ENCODE measurements around the gene TBCA.
"Not testable (repeated sequence)": the region's sequence is repeated elsewhere in the genome, so short reads cannot be mapped to it uniquely, and the experiment has no call there.

TBCA gene

GRCh38 chr5:77767301-77767700 is 8.8 kb downstream of the TBCA start:
- Histone ChIP-seq H2AFZ (ENCODE audit: low read depth, low read length) (no peak overlapping the region), H3K9me3 (ENCODE audit: low read length) (peaks cover 17% of the 10 kb centered on the region), H3K4me3 (ENCODE audit: low read length) (no peak overlapping the region), H3K36me3 (ENCODE audit: insufficient read depth, low read length) (peaks cover 40% of the 10 kb centered on the region), H3K27me3 (ENCODE audit: insufficient read depth, low read length) (no peaks in the 10 kb centered on the region), H3K4me1 (ENCODE audit: insufficient read depth, low read length) (no peaks in the 10 kb centered on the region)

GRCh38 chr5:77761606-77762005 is 14.5 kb downstream of the TBCA start:
- peaks cover 21% of the 10 kb centered on the region for H3K36me3 ChIP-seq (ENCODE audit: insufficient read depth, low read length)
- no peaks in the 10 kb centered on the region for H3K27me3 ChIP-seq (ENCODE audit: insufficient read depth, low read length)
- H3K4me3 ChIP-seq (ENCODE audit: low read length): no peak overlapping the region
- H3K4me1 ChIP-seq (ENCODE audit: insufficient read depth, low read length): no peaks in the 10 kb centered on the region
- H2AFZ ChIP-seq (ENCODE audit: low read depth, low read length): no peak overlapping the region
- peaks cover 25% of the 10 kb centered on the region for H3K9me3 ChIP-seq (ENCODE audit: low read length)

GRCh38 chr5:77758141-77758938 is 17.8 kb downstream of the TBCA start:
- no peaks in the 10 kb centered on the region for H3K27me3 ChIP-seq (ENCODE audit: insufficient read depth, low read length)
- peaks cover 22% of the 10 kb centered on the region for H3K9me3 ChIP-seq (ENCODE audit: low read length)
- no peak overlapping the region for H2AFZ ChIP-seq (ENCODE audit: low read depth, low read length)
- peaks cover 15% of the 10 kb centered on the region for H3K36me3 ChIP-seq (ENCODE audit: insufficient read depth, low read length)
- H3K4me1 ChIP-seq (ENCODE audit: insufficient read depth, low read length): no peaks in the 10 kb centered on the region
- no peak overlapping the region for H3K4me3 ChIP-seq (ENCODE audit: low read length)

- no peaks in the 10 kb centered on the region for H3K36me3 ChIP-seq (ENCODE audit: insufficient read depth, low read length)
- no peak overlapping the region for H3K4me3 ChIP-seq (ENCODE audit: low read length)
Measured at GRCh38 chr5:77751328-77752023, 24.7 kb downstream of the TBCA start.

GRCh38 chr5:77750928-77751327 is 25.2 kb downstream of the TBCA start:
- H3K4me3 ChIP-seq (ENCODE audit: low read length); H3K9me3 ChIP-seq (ENCODE audit: low read length); H3K36me3 ChIP-seq (ENCODE audit: insufficient read depth, low read length); H2AFZ ChIP-seq (ENCODE audit: low read depth, low read length); H3K4me1 ChIP-seq (ENCODE audit: insufficient read depth, low read length); H3K27me3 ChIP-seq (ENCODE audit: insufficient read depth, low read length): not testable (repeated sequence)

More at GRCh38 chr5:77751328-77752023, 24.7 kb downstream of the TBCA start:
- Histone ChIP-seq H3K9me3 (ENCODE audit: low read length) (peaks cover 3% of the 10 kb centered on the region), H3K4me1 (ENCODE audit: insufficient read depth, low read length) (no peaks in the 10 kb centered on the region), H2AFZ (ENCODE audit: low read depth, low read length) (no peak overlapping the region), H3K27me3 (ENCODE audit: insufficient read depth, low read length) (no peaks in the 10 kb centered on the region)

GRCh38 chr5:77748160-77748559 is 28.0 kb downstream of the TBCA start:
- Histone ChIP-seq H3K27me3 (ENCODE audit: insufficient read depth, low read length) (no peaks in the 10 kb centered on the region), H2AFZ (ENCODE audit: low read depth, low read length) (no peak overlapping the region), H3K4me3 (ENCODE audit: low read length) (no peak overlapping the region), H3K9me3 (ENCODE audit: low read length) (no peaks in the 10 kb centered on the region), H3K36me3 (ENCODE audit: insufficient read depth, low read length) (no peaks in the 10 kb centered on the region), H3K4me1 (ENCODE audit: insufficient read depth, low read length) (no peaks in the 10 kb centered on the region)

GRCh38 chr5:77744116-77744515 is 32.0 kb downstream of the TBCA start:
- Histone ChIP-seq H3K36me3 (ENCODE audit: insufficient read depth, low read length) (no peaks in the 10 kb centered on the region), H3K27me3 (ENCODE audit: insufficient read depth, low read length) (no peaks in the 10 kb centered on the region), H3K9me3 (ENCODE audit: low read length) (no peaks in the 10 kb centered on the region), H2AFZ (ENCODE audit: low read depth, low read length) (no peak overlapping the region), H3K4me1 (ENCODE audit: insufficient read depth, low read length) (no peaks in the 10 kb centered on the region), H3K4me3 (ENCODE audit: low read length) (no peak overlapping the region)

GRCh38 chr5:77743181-77743580 is 33.0 kb downstream of the TBCA start:
- Histone ChIP-seq H2AFZ (ENCODE audit: low read depth, low read length) (no peak overlapping the region), H3K4me1 (ENCODE audit: insufficient read depth, low read length) (no peaks in the 10 kb centered on the region), H3K36me3 (ENCODE audit: insufficient read depth, low read length) (no peaks in the 10 kb centered on the region), H3K4me3 (ENCODE audit: low read length) (no peak overlapping the region), H3K27me3 (ENCODE audit: insufficient read depth, low read length) (no peaks in the 10 kb centered on the region), H3K9me3 (ENCODE audit: low read length) (no peaks in the 10 kb centered on the region)

- no peak overlapping the region for H3K4me3 ChIP-seq (ENCODE audit: low read length)
- H3K9me3 ChIP-seq (ENCODE audit: low read length): no peaks in the 10 kb centered on the region
- H2AFZ ChIP-seq (ENCODE audit: low read depth, low read length): no peak overlapping the region
- no peaks in the 10 kb centered on the region for H3K4me1 ChIP-seq (ENCODE audit: insufficient read depth, low read length)
- no peaks in the 10 kb centered on the region for H3K27me3 ChIP-seq (ENCODE audit: insufficient read depth, low read length)
- no peaks in the 10 kb centered on the region for H3K36me3 ChIP-seq (ENCODE audit: insufficient read depth, low read length)
Measured at GRCh38 chr5:77741608-77742007, 34.5 kb downstream of the TBCA start.

- Histone ChIP-seq H3K4me3 (ENCODE audit: low read length) (no peak overlapping the region), H2AFZ (ENCODE audit: low read depth, low read length) (no peak overlapping the region), H3K27me3 (ENCODE audit: insufficient read depth, low read length) (no peaks in the 10 kb centered on the region), H3K4me1 (ENCODE audit: insufficient read depth, low read length) (no peaks in the 10 kb centered on the region), H3K36me3 (ENCODE audit: insufficient read depth, low read length) (peaks cover 9% of the 10 kb centered on the region), H3K9me3 (ENCODE audit: low read length) (peaks cover 9% of the 10 kb centered on the region)
Measured at GRCh38 chr5:77734885-77735284, 41.3 kb downstream of the TBCA start.

GRCh38 chr5:77733130-77733529 is 43.0 kb downstream of the TBCA start:
- Histone ChIP-seq H3K27me3 (ENCODE audit: insufficient read depth, low read length) (no peaks in the 10 kb centered on the region), H3K36me3 (ENCODE audit: insufficient read depth, low read length) (peaks cover 9% of the 10 kb centered on the region), H3K4me3 (ENCODE audit: low read length) (no peak overlapping the region), H3K9me3 (ENCODE audit: low read length) (peaks cover 9% of the 10 kb centered on the region), H2AFZ (ENCODE audit: low read depth, low read length) (no peak overlapping the region), H3K4me1 (ENCODE audit: insufficient read depth, low read length) (no peaks in the 10 kb centered on the region)

GRCh38 chr5:77727190-77727589 is 48.9 kb downstream of the TBCA start:
- Histone ChIP-seq H3K4me1 (ENCODE audit: insufficient read depth, low read length) (no peaks in the 10 kb centered on the region), H3K27me3 (ENCODE audit: insufficient read depth, low read length) (no peaks in the 10 kb centered on the region), H3K36me3 (ENCODE audit: insufficient read depth, low read length) (peaks cover 8% of the 10 kb centered on the region), H2AFZ (ENCODE audit: low read depth, low read length) (no peak overlapping the region), H3K4me3 (ENCODE audit: low read length) (no peak overlapping the region), H3K9me3 (ENCODE audit: low read length) (no peaks in the 10 kb centered on the region)

GRCh38 chr5:77725616-77726015 is 50.5 kb downstream of the TBCA start:
- Histone ChIP-seq H2AFZ (ENCODE audit: low read depth, low read length) (no peak overlapping the region), H3K9me3 (ENCODE audit: low read length) (no peaks in the 10 kb centered on the region), H3K4me1 (ENCODE audit: insufficient read depth, low read length) (no peaks in the 10 kb centered on the region), H3K27me3 (ENCODE audit: insufficient read depth, low read length) (no peaks in the 10 kb centered on the region), H3K36me3 (ENCODE audit: insufficient read depth, low read length) (peaks cover 4% of the 10 kb centered on the region), H3K4me3 (ENCODE audit: low read length) (no peak overlapping the region)
